ENCODE measurements around the gene ACKR4. TPM values are rescaled to one million over a fixed set of nuclear protein-coding genes. Genes with fewer than 3 reads are reported as not detected.

Gene ACKR4
- 0.03 TPM in 1 of 2 replicates, not detected in the other for polyA plus RNA-seq (2013)

- no peak within 1 kb of the TSS for H3K27ac ChIP-seq (ENCODE audit: low read depth, low read length)
- H3K9ac ChIP-seq (ENCODE audit: low read length), result no peak within 1 kb of the TSS
- DNase-seq, result no peak
- no peak within 1 kb of the TSS for H3K14ac ChIP-seq (ENCODE audit: low read length)
- peaks cover 0 to 2% of the 10 kb centered on the region in 2 experiments for H3K4me1 ChIP-seq (ENCODE audit: control insufficient read depth in 1 of 2, insufficient read depth in 2 of 2, low read length in 2 of 2)
- no peak within 1 kb of the TSS for H2AFZ ChIP-seq (ENCODE audit: insufficient read depth, low read length, poor library complexity)
- H3K9me3 ChIP-seq (ENCODE audit: insufficient read depth, low read depth, low read length), result no peaks in the 10 kb centered on the region
- no peak within 1 kb of the TSS for H2AK5ac ChIP-seq (ENCODE audit: low read length)
- no peak within 1 kb of the TSS for H2BK5ac ChIP-seq (ENCODE audit: low read depth, low read length, poor library complexity)
- no peak within 1 kb of the TSS for H2BK12ac ChIP-seq (ENCODE audit: low read length)
- H3K4me3 ChIP-seq (ENCODE audit: low read depth, low read length), result no peak within 1 kb of the TSS
- no peak within 1 kb of the TSS for H4K12ac ChIP-seq (ENCODE audit: low read depth, low read length)
- no peaks in the 10 kb centered on the region for H3K36me3 ChIP-seq (ENCODE audit: control insufficient read depth in 1 of 2, insufficient read depth in 2 of 2, low read length in 2 of 2)
- H3K4ac ChIP-seq (ENCODE audit: low read depth, low read length), result no peak within 1 kb of the TSS
- WGBS (ENCODE audit: extremely low coverage, insufficient coverage, insufficient read length), result no CpG with 5 or more reads among the region's 2 CpGs
- no peak within 1 kb of the TSS for H4K8ac ChIP-seq (ENCODE audit: low read depth, low read length)
- H2BK120ac ChIP-seq (ENCODE audit: insufficient read depth, low read length, poor library complexity), result no peak within 1 kb of the TSS
- no peak within 1 kb of the TSS for H4K91ac ChIP-seq (ENCODE audit: low read depth, low read length)
- H3K23ac ChIP-seq (ENCODE audit: low read length), result no peak within 1 kb of the TSS
- H3K27me3 ChIP-seq (ENCODE audit: insufficient read depth, low read length), result no peaks in the 10 kb centered on the region
- no peaks in the 10 kb centered on the region for H3K79me1 ChIP-seq (ENCODE audit: low read length)
- H3K18ac ChIP-seq (ENCODE audit: low read length), result no peak within 1 kb of the TSS
- no peaks in the 10 kb centered on the region for H3K79me2 ChIP-seq (ENCODE audit: control insufficient read depth, insufficient read depth, low read length, poor library complexity)
- no peak within 1 kb of the TSS for H3K4me2 ChIP-seq (ENCODE audit: low read length)
Observed at GRCh38 chr3:132596816-132597433, at the start of gene ACKR4. Gene ACKR4, plus strand, starts transcription at chr3:132597270. Its CDS starts 3,128 bp downstream, at chr3:132600398.

GRCh38 chr3:132549169-132549568 is 47.9 kb upstream of the ACKR4 start:
- no peak overlapping the region for H4K12ac ChIP-seq (ENCODE audit: low read depth, low read length)
- no peak overlapping the region for H3K18ac ChIP-seq (ENCODE audit: low read length)
- peaks cover 5% of the 10 kb centered on the region for H3K9me3 ChIP-seq (ENCODE audit: insufficient read depth, low read depth, low read length)
- no peak overlapping the region for H4K8ac ChIP-seq (ENCODE audit: low read depth, low read length)
- H2BK5ac ChIP-seq (ENCODE audit: low read depth, low read length, poor library complexity), result no peak overlapping the region
- DNase-seq, result no peak
- H3K14ac ChIP-seq (ENCODE audit: low read length), result no peak overlapping the region
- H3K23ac ChIP-seq (ENCODE audit: low read length), result no peak overlapping the region
- no peaks in the 10 kb centered on the region for H3K4me1 ChIP-seq (ENCODE audit: control insufficient read depth in 1 of 2, insufficient read depth in 2 of 2, low read length in 2 of 2)
- H3K9ac ChIP-seq (ENCODE audit: low read length), result no peak overlapping the region
- no peaks in the 10 kb centered on the region for H3K79me2 ChIP-seq (ENCODE audit: control insufficient read depth, insufficient read depth, low read length, poor library complexity)
- no peak overlapping the region for H2BK120ac ChIP-seq (ENCODE audit: insufficient read depth, low read length, poor library complexity)
- no peaks in the 10 kb centered on the region for H3K27me3 ChIP-seq (ENCODE audit: insufficient read depth, low read length)
- H4K91ac ChIP-seq (ENCODE audit: low read depth, low read length), result no peak overlapping the region
- WGBS (ENCODE audit: extremely low coverage, insufficient coverage, insufficient read length), result no CpG with 5 or more reads among the region's 8 CpGs
- H2BK12ac ChIP-seq (ENCODE audit: low read length), result no peak overlapping the region
- no peak overlapping the region for H3K4me2 ChIP-seq (ENCODE audit: low read length)
- no peaks in the 10 kb centered on the region for H3K36me3 ChIP-seq (ENCODE audit: control insufficient read depth in 1 of 2, insufficient read depth in 2 of 2, low read length in 2 of 2)
- no peak overlapping the region for H3K27ac ChIP-seq (ENCODE audit: low read depth, low read length)
- no peak overlapping the region for H2AK5ac ChIP-seq (ENCODE audit: low read length)
- no peak overlapping the region for H3K4me3 ChIP-seq (ENCODE audit: low read depth, low read length)
- H3K79me1 ChIP-seq (ENCODE audit: low read length), result no peaks in the 10 kb centered on the region
- no peak overlapping the region for H3K4ac ChIP-seq (ENCODE audit: low read depth, low read length)
- H2AFZ ChIP-seq (ENCODE audit: insufficient read depth, low read length, poor library complexity), result no peak overlapping the region

- Histone ChIP-seq H4K12ac (ENCODE audit: low read depth, low read length) (no peak overlapping the region), H2AK5ac (ENCODE audit: low read length) (no peak overlapping the region), H3K4ac (ENCODE audit: low read depth, low read length) (no peak overlapping the region), H3K27ac (ENCODE audit: low read depth, low read length) (no peak overlapping the region), H3K36me3 (ENCODE audit: control insufficient read depth in 1 of 2, insufficient read depth in 2 of 2, low read length in 2 of 2) (no peaks in the 10 kb centered on the region), H4K8ac (ENCODE audit: low read depth, low read length) (no peak overlapping the region), H2BK5ac (ENCODE audit: low read depth, low read length, poor library complexity) (no peak overlapping the region), H2AFZ (ENCODE audit: insufficient read depth, low read length, poor library complexity) (no peak overlapping the region), H3K9me3 (ENCODE audit: insufficient read depth, low read depth, low read length) (peaks cover 5% of the 10 kb centered on the region), H3K4me1 (ENCODE audit: control insufficient read depth in 1 of 2, insufficient read depth in 2 of 2, low read length in 2 of 2) (no peaks in the 10 kb centered on the region), H3K4me3 (ENCODE audit: low read depth, low read length) (no peak overlapping the region), H2BK120ac (ENCODE audit: insufficient read depth, low read length, poor library complexity) (no peak overlapping the region), H3K4me2 (ENCODE audit: low read length) (no peak overlapping the region), H3K9ac (ENCODE audit: low read length) (no peak overlapping the region), H3K23ac (ENCODE audit: low read length) (no peak overlapping the region), H4K91ac (ENCODE audit: low read depth, low read length) (no peak overlapping the region), H3K79me1 (ENCODE audit: low read length) (no peaks in the 10 kb centered on the region), H2BK12ac (ENCODE audit: low read length) (no peak overlapping the region), H3K79me2 (ENCODE audit: control insufficient read depth, insufficient read depth, low read length, poor library complexity) (no peaks in the 10 kb centered on the region), H3K27me3 (ENCODE audit: insufficient read depth, low read length) (no peaks in the 10 kb centered on the region), H3K18ac (ENCODE audit: low read length) (no peak overlapping the region), H3K14ac (ENCODE audit: low read length) (no peak overlapping the region)
- DNase-seq, result no peak
Observed at GRCh38 chr3:132549890-132550578, 47.0 kb upstream of the ACKR4 start.

GRCh38 chr3:132550579-132551305 is 46.3 kb upstream of the ACKR4 start:
- Histone ChIP-seq H3K79me1 (ENCODE audit: low read length) (no peaks in the 10 kb centered on the region), H3K4ac (ENCODE audit: low read depth, low read length) (no peak overlapping the region), H4K12ac (ENCODE audit: low read depth, low read length) (no peak overlapping the region), H3K4me3 (ENCODE audit: low read depth, low read length) (no peak overlapping the region), H3K4me1 (ENCODE audit: control insufficient read depth in 1 of 2, insufficient read depth in 2 of 2, low read length in 2 of 2) (peaks cover 0 to under 1% of the 10 kb centered on the region in 2 experiments), H3K14ac (ENCODE audit: low read length) (no peak overlapping the region), H4K8ac (ENCODE audit: low read depth, low read length) (no peak overlapping the region), H3K79me2 (ENCODE audit: control insufficient read depth, insufficient read depth, low read length, poor library complexity) (no peaks in the 10 kb centered on the region), H3K27ac (ENCODE audit: low read depth, low read length) (no peak overlapping the region), H3K23ac (ENCODE audit: low read length) (peak overlapping the region; percentile 80), H3K27me3 (ENCODE audit: insufficient read depth, low read length) (no peaks in the 10 kb centered on the region), H3K4me2 (ENCODE audit: low read length) (no peak overlapping the region), H3K9ac (ENCODE audit: low read length) (peak overlapping the region; percentile 74), H2AFZ (ENCODE audit: insufficient read depth, low read length, poor library complexity) (no peak overlapping the region), H3K9me3 (ENCODE audit: insufficient read depth, low read depth, low read length) (peaks cover 5% of the 10 kb centered on the region), H4K91ac (ENCODE audit: low read depth, low read length) (no peak overlapping the region), H2AK5ac (ENCODE audit: low read length) (no peak overlapping the region), H2BK5ac (ENCODE audit: low read depth, low read length, poor library complexity) (no peak overlapping the region), H3K36me3 (ENCODE audit: control insufficient read depth in 1 of 2, insufficient read depth in 2 of 2, low read length in 2 of 2) (no peaks in the 10 kb centered on the region), H2BK12ac (ENCODE audit: low read length) (no peak overlapping the region), H3K18ac (ENCODE audit: low read length) (no peak overlapping the region), H2BK120ac (ENCODE audit: insufficient read depth, low read length, poor library complexity) (no peak overlapping the region)
- DNase-seq, result no peak
- no CpG with 5 or more reads among the region's 3 CpGs for WGBS (ENCODE audit: extremely low coverage, insufficient coverage, insufficient read length)
